ENCODE results near the gene RRP1B.

- TF ChIP-seq, protein P1, sequence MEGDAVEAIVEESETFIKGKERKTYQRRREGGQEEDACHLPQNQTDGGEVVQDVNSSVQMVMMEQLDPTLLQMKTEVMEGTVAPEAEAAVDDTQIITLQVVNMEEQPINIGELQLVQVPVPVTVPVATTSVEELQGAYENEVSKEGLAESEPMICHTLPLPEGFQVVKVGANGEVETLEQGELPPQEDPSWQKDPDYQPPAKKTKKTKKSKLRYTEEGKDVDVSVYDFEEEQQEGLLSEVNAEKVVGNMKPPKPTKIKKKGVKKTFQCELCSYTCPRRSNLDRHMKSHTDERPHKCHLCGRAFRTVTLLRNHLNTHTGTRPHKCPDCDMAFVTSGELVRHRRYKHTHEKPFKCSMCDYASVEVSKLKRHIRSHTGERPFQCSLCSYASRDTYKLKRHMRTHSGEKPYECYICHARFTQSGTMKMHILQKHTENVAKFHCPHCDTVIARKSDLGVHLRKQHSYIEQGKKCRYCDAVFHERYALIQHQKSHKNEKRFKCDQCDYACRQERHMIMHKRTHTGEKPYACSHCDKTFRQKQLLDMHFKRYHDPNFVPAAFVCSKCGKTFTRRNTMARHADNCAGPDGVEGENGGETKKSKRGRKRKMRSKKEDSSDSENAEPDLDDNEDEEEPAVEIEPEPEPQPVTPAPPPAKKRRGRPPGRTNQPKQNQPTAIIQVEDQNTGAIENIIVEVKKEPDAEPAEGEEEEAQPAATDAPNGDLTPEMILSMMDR (IDR thresholded peaks at IDR 0.05; ENCODE audit: poor library complexity), result no peak
- TF ChIP-seq EZH2phosphoT487 (IDR thresholded peaks at IDR 0.05; ENCODE audit: low read depth, severe bottlenecking, unreplicated experiment), result no peak
- TF ChIP-seq EZH2 (IDR thresholded peaks at IDR 0.05; ENCODE audit: borderline replicate concordance), result no peak
These were observed 80.5 kb downstream of the RRP1B start for GRCh38 chr21:43739621-43740435.
